ENCODE results near the gene IQCE.

IQCE gene

DNA sequence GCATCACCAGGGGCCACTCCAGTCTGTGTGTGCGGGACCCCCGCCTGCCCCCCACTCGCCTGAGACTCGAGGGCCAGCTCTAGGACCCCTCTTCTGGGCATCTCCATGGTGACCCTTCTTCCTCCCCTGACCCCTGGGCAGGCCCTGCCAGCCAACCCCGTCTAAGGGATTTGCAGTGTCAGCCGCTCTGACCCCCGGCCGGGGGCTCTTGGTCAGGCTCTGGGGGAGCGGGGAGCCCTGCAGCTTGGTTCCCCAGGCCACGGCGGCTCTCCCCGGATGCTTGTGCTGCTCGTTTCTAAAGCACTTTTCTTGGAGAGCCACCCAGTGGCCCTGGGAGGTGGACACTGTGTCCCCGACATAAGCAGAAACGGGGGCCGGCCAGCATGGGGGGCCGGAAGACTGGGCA, 78.3 kb downstream of the IQCE start:
- DNase-seq = no peak

DNA sequence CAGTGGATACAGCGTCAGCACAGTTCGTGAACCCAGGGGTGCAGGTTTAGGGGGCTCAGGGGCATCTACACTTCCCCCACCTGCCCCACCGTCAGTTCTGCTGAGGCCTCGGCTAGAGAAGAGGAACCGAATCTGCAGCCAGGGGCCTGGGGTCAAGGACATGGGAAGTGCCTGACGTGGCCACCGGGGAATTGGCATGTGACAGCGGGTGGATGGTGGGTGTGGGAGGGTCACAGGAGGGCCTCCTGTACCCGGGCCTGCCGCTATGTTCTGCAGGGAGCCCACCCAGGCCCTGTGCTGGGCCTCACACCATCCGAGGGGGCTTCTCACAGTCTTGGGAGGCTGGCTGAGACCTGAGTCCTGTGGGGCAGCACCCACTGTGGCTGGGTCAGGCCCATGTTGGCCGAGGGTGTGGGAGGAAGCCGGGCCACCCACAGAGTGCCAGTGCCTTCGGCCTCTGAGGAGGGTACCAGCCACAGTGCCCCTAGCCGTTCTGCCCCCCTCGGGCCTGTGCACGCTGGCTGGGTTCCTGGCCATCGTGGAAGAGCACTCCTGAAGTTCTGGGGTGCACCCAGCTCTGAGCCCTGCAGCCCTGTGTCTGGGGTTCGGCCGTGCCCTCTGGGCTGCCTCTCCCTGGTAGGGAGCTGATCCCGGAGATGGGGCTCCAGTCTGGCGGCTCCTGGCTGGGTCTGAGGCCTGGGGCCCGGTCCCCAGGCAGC, 78.9 kb downstream of the IQCE start:
- no peak for DNase-seq

DNA sequence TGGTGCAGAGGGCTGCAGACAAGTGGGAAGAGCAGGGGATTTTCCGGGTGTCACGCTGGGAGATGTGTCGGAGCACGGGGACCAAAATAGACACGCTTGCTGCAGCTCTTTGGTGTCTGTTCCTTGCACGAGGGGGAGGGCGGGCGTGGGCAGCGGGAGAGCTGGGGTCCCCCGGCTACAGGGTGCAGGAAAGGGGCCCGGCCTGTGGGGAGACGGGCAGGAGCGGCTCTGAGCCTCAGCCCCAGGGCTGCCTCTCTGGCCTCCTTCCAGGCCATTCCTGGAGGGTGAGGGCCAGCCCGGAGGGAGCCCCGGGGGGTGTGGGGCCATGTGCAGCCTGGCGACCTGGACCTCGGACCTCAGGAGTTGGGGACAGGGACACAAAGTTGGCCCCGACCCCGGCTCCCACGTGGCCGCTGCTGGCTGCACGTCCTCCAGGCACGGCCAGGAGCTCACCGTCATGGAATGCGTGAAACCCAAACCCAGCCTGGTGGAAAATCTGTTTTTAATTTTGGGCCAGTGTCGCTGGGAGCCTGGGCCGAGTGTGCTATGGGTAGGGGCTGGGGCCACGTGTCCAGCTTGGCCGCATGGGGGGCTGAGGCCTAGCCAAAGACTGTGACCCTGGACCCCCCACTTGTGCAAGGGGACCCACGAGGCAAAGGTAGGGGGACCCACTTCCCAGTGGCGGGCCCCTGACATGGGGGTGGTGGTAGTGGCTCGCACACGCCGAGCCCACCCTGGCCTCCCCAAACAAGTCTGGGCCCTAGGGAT, 79.6 kb downstream of the IQCE start:
- no peak for DNase-seq

DNA sequence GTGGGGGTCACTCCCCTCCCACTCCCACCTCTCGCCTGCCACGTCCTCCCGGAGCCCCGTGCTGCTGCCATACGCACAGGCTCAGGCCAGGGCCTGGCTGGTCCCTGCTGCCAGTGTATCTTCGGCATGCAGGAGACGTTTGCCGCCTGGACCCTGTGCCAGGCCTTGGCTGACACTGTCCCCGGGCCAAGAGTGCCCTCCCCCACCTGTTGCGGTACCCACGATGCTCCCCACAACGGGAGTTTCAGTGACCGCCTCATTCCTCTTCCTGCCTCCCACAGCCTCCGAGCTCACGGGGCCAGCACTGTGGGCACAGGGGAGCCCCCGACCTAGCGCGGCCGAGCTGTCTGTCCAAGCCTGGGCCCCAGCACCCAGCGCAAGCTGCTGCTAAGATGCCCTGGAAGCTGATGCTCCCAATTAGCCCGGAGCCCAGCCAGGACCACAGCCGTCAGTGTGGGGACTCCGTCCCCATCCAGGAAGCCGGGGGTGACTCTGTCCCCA, 80.5 kb downstream of the IQCE start:
- DNase-seq = no peak

DNA sequence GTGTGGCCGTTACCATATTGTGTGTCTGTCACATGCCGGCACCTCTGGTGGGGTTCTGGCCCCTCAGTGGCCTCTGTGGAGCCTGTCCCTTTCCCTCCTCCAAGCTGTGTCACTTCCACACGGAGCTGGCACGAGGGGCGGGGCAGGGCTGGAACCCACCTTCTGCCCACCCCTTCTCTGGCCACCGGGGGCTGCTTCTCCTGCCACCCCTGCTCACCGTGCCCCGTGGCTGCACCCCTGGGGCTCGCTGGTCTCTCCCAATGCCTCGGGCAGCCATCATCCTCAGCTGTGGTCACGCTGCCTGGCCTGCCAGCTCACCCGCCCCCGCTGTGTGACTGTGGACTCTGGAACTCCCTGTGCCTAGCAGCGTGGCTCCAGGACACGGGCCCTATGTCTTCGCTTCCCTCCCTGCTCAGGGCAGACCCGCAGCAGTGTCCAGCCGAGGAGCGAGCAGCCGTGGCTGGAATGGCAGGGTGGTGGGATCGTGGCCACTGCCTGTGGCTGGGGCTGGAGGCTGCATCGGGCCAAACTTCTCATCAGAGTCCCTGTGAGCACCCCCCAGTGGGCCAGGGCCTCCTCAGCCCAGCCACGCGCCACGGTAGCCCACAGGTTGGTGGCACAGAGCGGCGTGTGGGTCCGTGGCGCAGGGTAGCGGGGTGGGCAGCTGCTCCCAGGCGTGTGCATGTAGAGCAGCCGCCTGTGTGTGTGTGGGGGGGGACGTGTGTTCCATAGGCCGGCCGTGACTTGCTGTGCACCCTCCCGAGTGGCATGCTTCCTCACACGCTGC, 81.1 kb downstream of the IQCE start:
- no peak for DNase-seq

DNA sequence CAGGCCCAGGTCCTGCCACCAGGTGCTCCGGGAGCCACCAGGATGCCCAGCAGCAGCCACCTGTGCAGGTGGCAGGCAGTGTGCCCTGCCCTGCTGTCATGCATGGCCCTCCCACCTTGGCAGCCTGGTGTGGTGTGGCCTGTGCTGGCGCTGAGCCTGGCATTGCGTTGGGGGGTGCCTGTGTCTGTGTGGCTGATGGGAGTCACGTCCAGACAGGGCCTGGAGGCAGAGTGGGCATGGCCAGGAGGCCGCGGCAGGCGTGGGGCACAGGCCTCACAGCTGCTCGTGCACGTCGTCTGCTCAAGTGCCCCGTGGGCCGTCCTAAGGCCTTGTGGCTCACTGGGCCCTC, 81.7 kb downstream of the IQCE start:
- DNase-seq = no peak

DNA sequence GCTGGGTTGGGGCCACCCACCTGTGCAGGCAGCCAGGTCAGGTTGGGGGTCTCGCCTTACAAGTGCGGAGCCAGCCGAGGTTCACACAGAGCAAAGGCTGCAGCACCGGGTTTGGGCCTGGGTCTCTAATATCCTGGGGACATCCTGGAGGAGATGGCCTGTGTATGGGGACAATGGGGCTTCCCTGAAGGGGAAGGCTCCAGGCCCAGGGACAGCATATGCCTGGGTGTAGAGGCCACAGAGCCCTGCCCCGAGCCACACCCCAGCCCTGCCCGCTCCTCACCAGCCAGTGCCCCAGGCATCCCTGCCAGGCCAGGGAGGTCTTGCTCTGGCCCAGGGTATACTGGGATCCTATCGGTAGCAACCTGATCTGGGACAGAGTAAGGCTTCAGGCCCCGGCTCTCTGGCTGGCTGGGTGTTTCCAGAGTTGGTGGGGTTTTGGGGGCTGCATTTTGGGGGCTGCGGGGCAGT, 82.1 kb downstream of the IQCE start:
- DNase-seq = no peak

DNA sequence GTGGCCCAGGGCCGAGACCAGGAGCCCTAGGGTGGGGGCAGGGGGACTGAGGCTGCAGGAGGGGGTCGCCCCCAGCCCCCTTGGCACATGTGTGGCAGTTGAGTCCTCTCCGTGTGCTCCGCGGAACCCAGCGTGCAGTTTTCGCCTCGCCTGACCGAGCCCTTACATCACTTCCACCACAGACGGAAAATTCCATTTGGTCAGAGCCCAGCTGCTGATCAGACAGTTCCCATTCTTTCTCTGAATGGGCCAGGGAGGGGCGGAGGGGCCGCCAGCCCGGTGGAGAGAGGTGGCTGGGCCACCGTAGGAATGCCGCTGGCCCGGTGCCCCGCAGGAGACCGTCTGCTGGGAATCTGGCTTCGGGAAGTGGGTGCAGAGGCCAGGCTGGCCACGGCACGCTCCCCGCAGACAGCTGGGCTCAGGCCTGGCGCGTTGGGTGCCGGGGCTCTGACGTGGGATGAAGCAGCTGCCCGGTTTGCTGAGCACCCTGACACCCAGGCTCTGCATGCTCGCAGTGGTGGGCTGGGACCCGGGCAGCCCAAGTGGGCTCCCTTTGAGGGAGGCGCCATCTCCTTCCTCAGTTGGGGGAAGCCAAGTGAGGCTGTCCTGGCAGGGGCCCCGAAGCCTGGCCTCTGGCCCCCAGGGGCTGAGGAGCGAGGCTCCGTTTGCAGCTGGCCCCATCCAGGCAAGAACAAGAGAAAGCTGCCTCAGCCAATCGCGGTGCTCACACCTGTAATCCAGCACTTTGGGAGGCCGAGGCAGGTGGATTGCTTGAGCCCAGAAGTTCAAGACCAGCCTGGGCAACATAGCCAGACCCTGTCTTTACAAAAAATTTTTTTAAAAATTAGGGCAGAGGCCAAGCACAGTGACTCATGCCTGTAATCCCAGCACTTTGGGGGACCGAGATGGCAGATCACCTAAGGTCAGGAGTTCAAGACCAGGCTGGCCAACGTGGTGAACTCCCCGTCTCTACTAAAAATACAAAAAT, 82.9 kb downstream of the IQCE start:
- no peak for DNase-seq

DNA sequence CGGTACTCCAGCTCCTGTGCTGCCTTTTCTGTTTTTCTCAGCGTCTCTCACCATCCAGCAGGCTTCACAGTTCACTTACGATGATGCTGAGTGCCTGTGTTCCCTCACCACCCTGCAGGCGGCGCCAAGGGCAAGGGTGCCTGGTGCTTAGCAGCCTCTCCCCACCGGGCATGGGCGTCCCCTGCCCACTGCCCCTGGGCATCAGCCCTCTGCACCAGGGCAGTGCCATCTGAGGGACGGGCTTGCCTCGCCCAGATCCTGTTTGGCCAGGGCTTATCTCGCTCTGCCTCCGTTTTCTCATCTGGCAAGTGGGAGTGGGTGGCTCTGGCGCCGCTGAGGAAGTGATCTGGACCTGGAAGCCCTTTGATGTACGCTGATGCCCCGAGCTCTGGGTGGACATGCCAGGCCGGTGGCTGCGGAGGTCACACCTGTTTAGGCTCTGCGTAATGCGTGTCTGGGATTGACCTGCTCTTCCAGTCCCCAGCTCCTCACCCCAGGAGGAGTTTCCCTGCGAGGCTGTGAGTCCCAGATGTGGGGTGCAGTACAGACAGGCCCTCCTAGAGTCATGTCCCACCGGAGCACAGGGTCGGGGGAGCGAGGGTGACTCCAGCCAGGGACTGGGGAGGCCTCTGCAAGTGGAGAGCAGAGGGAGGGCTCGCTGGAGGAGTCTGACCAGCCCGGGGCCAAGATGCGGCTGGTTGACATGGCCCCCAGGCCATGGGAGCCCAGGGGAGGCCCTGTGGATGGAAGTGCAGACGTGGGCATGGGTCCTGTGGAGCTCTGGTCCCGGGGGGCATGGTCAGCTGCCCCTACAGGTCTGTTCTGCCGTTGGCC, 84.8 kb downstream of the IQCE start:
- no peak for DNase-seq

DNA sequence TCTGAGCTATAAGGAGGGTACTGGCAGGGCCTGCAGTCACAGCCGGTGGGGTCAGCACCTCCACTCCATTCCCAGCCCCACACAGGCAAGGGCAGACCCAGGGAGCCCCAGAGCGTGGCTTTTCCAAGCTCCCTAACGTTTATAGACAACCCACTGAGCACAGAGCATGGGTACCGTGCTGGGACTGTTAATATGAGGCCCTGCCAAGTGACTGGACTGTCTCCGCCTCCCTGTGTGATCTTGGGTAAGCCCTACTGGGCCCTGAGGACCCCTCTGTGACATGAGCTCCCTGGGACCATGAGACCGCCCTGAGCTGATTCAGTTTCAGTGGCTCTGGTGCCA, 85.4 kb downstream of the IQCE start:
- DNase-seq = no peak

DNA sequence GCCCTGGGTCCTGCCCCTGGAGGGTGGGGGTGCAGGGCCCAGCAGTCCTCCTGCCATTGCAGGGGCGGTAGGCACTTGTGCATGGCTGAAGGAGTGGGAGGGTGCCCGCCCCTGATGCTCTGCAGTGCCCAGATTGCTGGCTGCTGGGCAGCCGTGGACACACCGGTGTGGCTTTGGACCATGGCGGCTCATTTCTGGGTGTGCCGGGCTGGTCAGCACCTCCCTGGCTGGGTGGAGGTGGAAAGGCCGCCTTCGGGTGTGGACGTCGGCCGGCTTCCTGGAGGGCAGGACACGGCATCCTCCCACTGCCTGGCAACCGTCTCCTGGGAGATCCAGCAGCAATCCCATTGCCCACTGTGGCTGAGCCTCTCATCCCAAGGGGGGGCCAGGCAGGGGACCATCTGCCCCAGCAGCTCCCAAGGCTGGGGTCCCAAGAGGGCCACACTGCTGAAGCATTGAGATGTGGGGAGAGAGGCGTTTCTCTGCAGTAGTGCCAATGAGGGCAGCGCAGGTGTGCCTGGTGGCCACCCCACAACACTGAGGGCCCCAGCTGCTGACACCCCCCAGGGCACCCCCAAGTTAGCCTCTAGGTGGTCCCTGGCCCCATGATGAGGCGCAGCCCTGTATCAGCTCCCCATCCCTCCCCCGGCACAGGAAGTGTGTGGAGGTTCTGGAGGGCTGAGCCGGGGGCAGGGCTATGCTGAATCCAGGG, 85.9 kb downstream of the IQCE start:
- no peak for DNase-seq

DNA sequence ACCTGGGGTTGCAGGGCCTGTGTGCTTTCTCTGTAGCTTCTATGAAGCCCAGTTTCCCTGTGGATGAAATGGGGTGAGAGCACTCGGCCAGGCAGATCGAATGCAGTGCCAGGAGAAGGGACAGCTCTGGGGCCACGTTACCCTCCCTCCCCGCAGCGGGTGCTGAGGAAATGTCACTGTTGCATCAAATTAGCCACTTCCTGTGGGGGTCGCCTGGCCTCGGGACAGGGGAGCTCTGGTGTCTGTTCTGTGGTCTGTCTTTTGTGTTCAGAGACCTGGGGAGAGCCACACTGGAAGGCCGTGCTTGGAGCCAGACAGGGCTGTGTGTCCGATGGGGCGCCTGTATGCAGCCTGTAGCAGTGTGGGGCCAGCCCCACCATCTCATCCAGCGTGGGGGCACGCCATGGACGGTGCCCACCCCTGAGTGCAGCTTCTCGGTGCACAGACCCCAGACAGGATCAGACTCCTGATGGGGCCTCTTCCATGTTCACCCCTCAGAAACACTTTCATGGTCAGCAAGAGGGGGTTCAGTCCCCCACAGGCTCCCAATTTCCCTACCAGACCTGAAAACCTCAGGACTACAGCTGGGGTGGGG, 86.6 kb downstream of the IQCE start:
- DNase-seq = no peak

DNA sequence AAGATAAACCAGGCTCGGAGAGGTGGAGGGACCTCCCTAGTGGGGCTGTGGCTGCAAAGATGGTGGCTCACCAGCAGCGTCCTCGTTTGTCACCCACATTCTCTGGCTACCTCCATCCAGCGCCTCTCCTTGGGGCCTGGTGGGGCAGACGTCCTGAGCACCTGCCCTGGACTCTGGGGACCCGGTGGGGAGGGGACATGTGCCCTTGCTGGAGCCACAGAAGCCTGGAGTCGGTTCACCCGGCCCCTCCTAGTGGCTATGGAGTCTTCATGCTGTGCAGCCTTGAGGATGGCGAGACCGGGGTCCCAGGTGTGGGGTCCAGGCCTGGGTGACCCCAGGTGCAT, 87.5 kb downstream of the IQCE start:
- DNase-seq = no peak

DNA sequence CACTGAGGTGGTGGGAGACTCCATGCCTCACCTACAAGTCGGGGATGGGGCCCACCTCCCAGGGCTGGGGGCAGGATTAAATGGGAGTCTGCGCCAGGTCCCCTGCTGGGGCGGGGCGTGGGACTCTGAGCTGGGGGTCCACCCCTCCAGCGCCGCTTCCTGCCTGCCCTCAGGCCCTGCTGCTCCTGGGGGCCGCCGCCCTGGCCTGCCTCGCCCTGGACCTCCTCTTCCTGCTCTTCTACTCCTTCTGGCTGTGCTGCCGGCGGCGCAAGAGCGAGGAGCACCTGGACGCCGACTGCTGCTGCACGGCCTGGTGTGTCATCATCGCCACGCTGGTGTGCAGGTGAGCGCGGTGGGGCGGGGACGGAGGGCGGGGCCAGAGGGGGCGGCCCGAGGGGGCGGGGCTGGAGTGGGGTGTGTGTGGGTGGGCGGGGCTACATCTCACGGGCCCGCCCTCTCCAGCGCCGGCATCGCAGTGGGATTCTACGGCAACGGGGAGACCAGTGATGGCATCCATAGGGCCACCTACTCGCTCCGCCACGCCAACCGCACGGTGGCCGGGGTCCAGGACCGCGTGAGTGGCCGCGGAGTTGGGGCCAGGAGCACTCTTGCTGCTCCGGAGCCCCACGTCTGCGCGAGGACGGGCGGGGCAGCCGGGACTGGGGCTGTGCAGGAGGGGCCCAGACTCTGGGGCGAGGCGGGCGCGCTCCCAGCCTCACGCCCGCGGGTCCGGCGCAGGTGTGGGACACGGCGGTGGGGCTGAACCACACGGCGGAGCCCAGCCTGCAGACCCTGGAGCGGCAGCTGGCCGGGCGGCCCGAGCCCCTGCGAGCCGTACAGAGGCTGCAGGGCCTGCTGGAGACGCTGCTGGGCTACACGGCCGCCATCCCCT, 88.1 kb downstream of the IQCE start:
- no peak for DNase-seq

DNA sequence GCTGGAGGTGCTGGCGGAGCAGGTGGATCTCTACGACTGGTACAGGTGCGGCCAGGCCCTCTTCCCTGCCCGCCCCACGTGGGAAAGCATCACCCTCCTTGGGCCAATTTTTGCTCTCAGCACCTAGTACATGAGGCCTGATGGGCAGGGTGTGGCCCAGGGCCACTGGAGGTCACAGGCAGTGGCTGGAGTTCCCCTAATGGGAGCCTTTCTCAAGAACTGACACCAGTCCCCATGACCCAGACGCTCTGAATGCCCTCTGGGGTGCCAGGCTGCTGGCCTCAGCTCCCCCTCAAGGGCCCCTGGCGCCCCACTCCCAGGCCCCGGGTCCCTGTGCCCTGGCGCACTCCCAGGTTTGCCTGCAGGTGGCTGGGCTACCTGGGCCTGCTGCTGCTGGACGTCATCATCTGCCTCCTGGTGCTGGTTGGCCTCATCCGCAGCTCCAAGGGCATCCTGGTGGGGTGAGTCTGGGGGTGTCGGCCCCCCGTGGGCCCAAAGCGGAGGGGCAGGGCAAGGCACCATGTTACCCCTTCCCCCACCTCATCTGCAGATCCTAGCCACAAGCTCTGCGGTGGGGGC, 88.9 kb downstream of the IQCE start:
- DNase-seq = no peak

DNA sequence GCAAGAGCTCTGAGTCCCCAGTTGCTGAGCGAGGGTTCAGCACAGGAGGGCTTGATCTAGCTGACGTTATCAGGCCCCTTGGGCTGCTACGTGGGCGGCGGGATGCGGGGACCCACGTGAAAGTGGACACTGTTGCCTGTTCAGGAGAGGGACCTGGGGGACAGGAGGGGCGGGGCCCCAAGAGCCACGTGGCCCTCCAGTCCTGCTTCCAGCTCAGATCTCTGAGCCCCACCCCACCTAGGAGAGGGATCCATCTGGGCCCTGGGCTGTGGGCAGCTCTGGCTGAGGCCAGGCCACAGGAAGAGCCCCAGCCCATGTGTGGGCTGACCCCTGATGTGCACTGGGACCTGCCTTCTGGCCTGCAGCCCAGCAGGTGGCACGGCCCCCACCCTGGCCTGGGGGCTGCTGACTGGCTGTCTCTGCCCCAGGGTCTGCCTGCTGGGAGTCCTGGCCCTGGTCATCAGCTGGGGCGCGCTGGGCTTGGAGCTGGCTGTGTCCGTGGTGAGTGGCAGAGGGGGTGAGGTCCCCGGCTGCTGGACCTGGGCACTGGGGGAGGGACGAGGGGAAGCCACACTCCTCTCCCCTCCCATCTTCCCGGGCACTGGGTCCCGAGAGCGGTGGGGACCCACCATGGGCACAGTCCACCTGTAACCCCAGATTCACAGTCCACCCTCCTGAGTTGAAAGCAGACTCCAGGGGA, 90.5 kb downstream of the IQCE start:
- no peak for DNase-seq

DNA sequence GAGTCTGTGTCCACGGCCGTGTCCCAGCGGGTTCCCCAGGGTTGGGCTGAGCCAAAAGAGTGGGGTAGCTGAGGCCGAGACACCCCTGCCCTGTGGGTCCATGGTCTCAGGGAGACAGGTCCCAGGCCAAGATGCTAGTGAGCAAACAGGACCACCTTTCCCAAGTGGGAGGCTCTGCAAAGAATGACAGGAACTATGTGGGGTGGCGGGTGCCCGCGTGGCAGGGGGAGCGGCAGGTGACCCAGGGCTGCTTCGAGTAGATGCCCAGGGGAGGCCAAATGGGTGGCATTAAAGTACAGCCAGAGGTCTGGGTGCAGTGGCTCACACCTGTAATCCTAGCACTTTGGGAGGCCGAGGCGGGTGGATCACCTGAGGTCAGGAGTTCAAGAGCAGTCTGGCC, 91.2 kb downstream of the IQCE start:
- DNase-seq = no peak

DNA sequence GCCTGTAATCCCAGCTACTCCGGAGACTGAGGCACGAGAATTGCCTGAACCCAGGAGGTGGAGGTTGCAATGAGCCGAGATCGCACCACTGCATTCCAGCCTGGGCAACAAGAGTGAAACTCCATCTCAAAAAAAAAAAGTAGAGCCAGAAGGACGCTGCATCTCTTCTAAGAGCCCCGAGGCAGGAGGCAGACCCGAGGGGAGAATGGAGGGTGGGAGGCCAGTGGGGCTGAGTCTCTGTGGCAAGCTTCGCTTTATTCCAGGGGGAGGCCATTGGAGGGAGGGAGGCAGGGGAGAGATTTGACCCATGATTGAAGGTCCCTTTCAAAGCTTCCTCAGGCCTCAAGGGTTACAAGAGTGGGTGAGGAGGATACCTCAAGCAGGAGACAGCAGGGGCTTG, 91.7 kb downstream of the IQCE start:
- DNase-seq = no peak

DNA sequence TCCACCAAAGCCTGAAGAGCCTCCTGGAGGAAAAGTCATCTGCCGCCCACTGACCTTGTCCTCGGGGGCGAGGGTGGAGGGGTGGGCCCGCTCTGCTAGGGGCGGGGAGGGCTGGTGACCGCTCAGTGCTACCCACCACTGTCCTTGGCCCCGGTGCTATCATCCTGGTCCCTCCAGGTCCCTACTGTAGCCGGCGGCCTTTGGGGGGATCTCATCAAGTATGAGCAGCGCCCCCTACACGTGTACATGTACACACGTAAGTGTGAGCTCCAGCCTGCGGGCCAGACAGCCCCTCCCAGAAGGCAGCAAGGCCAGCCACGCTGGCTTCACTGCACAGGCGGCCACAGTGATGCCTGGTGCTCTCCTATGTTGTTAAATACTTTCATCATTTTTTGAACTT, 92.6 kb downstream of the IQCE start:
- no peak for DNase-seq

Data from NCI-H526 treated with DMSO at 0.1 percent for 48 hours (cell line).